Measurements from ENCODE around the gene SRSF2. TPM values are rescaled to one million over a fixed set of nuclear protein-coding genes. Genes with fewer than 3 reads are reported as not detected.

Gene SRSF2
- total RNA-seq, 2 donors from 2014 or later: 242 to 351 TPM

Other genes starting within 250 kb of the SRSF2 start
- 10 to 100 TPM; 30.4 to 43.1 TPM for gene RHBDF2, start 235.9 kb downstream of the SRSF2 start, total RNA-seq
- gene CYGB, start 199.6 kb downstream of the SRSF2 start, total RNA-seq: not detected
- gene PRCD, start 197.3 kb downstream of the SRSF2 start, total RNA-seq: not detected
- gene ST6GALNAC2, start 151.5 kb downstream of the SRSF2 start, total RNA-seq: not detected
- 1 to 10 TPM; 1.0 to 3.0 TPM for gene ST6GALNAC1, start 93.6 kb downstream of the SRSF2 start, total RNA-seq
- 1 to 10 TPM; 4.8 to 9.1 TPM for gene MXRA7, start 26.4 kb downstream of the SRSF2 start, total RNA-seq
- 10 to 100 TPM; 82.3 to 91.0 TPM for gene JMJD6, start 10.7 kb downstream of the SRSF2 start, total RNA-seq
- 10 to 100 TPM; 13.9 to 30.0 TPM for gene METTL23, start 10.5 kb downstream of the SRSF2 start, total RNA-seq
- gene MFSD11, start 788 bp upstream of the SRSF2 start, total RNA-seq: 10 to 100 TPM; 23.2 to 24.1 TPM
- under 1 TPM in 1 of 2 donors, not detected in 1; 0.77 TPM for gene MGAT5B, start 131.1 kb upstream of the SRSF2 start, total RNA-seq

Measured in activated naive CD4-positive, alpha-beta T cell treated with anti-CD3 and anti-CD28 coated beads, Interleukin-2, amount 50 U/mL, for 72 hours (primary cell).